OCI-LY1 (cell line): ENCODE measurements around the gene FABP7.

Source experiments
- EZH2 ChIP-seq: fragments of 200-600 bp; sonication (generic), shearing (Covaris generic); IDR thresholded peaks from 2 replicates; pipeline ENCODE4 v1.8.0; 2017; ENCODE audit warnings: borderline replicate concordance, mixed run types, mild to moderate bottlenecking, antibody characterized with exemption, low read length, moderate library complexity, mixed read lengths
- TF ChIP-seq, protein P1 (sequence below): fragments of 200-600 bp; sonication (generic), shearing (Covaris generic); IDR thresholded peaks from 2 replicates; pipeline ENCODE4 v1.5.1; 2017; ENCODE audit warnings: mild to moderate bottlenecking, antibody characterized with exemption, low read length, moderate library complexity, mixed read lengths

- TF ChIP-seq, protein P1, sequence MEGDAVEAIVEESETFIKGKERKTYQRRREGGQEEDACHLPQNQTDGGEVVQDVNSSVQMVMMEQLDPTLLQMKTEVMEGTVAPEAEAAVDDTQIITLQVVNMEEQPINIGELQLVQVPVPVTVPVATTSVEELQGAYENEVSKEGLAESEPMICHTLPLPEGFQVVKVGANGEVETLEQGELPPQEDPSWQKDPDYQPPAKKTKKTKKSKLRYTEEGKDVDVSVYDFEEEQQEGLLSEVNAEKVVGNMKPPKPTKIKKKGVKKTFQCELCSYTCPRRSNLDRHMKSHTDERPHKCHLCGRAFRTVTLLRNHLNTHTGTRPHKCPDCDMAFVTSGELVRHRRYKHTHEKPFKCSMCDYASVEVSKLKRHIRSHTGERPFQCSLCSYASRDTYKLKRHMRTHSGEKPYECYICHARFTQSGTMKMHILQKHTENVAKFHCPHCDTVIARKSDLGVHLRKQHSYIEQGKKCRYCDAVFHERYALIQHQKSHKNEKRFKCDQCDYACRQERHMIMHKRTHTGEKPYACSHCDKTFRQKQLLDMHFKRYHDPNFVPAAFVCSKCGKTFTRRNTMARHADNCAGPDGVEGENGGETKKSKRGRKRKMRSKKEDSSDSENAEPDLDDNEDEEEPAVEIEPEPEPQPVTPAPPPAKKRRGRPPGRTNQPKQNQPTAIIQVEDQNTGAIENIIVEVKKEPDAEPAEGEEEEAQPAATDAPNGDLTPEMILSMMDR, result no peak
- TF ChIP-seq EZH2, result no peak
Observed at GRCh38 chr6:122788208-122788607, 8.7 kb downstream of the FABP7 start.
